Stimulated activated CD4-positive, alpha-beta T cell treated with anti-CD3 and anti-CD28 coated beads, Interleukin-15, amount 100 ng/mL, for 24 hours (primary cell): ENCODE measurements around the gene ZNF22.
A peak's percentile ranks its signal among the peaks of the same experiment; 100 is the strongest.
"Not testable (repeated sequence)": the region's sequence is repeated elsewhere in the genome, so short reads cannot be mapped to it uniquely, and the experiment has no call there.

Source experiments
- DNase-seq: peaks from one replicate; pipeline ENCODE4 v3.0.0-alpha.2; 2020

Gene ZNF22

GRCh38 chr10:44992732-44993225 lies 7.9 kb upstream of the ZNF22 start:
- DNase-seq, result no peak

- no peak for DNase-seq
Measured at GRCh38 chr10:44993226-44993921, 7.3 kb upstream of the ZNF22 start.

- no peak for DNase-seq
Measured at GRCh38 chr10:44993922-44994751, 6.6 kb upstream of the ZNF22 start.

GRCh38 chr10:44994752-44995530 lies 5.8 kb upstream of the ZNF22 start:
- DNase-seq, result no peak

- no peak for DNase-seq
Measured at GRCh38 chr10:44995581-44995913, 5.2 kb upstream of the ZNF22 start.

GRCh38 chr10:44995914-44996669 lies 4.6 kb upstream of the ZNF22 start:
- DNase-seq, result no peak

GRCh38 chr10:44997105-44997748 lies 3.5 kb upstream of the ZNF22 start:
- DNase-seq, result no peak

- DNase-seq, result no peak
Measured at GRCh38 chr10:44998146-44998631, 2.5 kb upstream of the ZNF22 start.

- DNase-seq, result no peak
Measured at GRCh38 chr10:45000138-45000751, 478 bp upstream of the ZNF22 start.

- peak; percentile 65 for DNase-seq
Measured at GRCh38 chr10:45001381-45002148, 842 bp downstream of the ZNF22 start.

- DNase-seq, result no peak
Measured at GRCh38 chr10:45003432-45004000, 2.8 kb downstream of the ZNF22 start.

- DNase-seq, result no peak
Measured at GRCh38 chr10:45004661-45005060, 3.9 kb downstream of the ZNF22 start.

GRCh38 chr10:45005284-45005683 lies 4.6 kb downstream of the ZNF22 start:
- DNase-seq, result no peak

- DNase-seq, result no peak
Measured at GRCh38 chr10:45006276-45007030, 5.7 kb downstream of the ZNF22 start.

GRCh38 chr10:45008524-45009161 lies 7.9 kb downstream of the ZNF22 start:
- DNase-seq, result no peak

GRCh38 chr10:45014557-45014956 lies 13.8 kb downstream of the ZNF22 start:
- DNase-seq, result not testable (repeated sequence)

- no peak for DNase-seq
Measured at GRCh38 chr10:45015590-45015989, 14.9 kb downstream of the ZNF22 start.

GRCh38 chr10:45023426-45023825 lies 22.7 kb downstream of the ZNF22 start:
- DNase-seq, result no peak

- DNase-seq, result no peak
Measured at GRCh38 chr10:45034301-45034700, 33.6 kb downstream of the ZNF22 start.
